Mucosa of stomach (tissue), 1 donor: ENCODE data around the gene ADORA2B.

ENCODE experiments used
- H3K27me3 ChIP-seq: one replicate; pipeline ENCODE4 v1.7.0; 2013; ENCODE audit warnings: mild to moderate bottlenecking, low read length; ENCODE audit not compliant: control insufficient read depth, insufficient read depth
- H3K36me3 ChIP-seq: one replicate; pipeline ENCODE4 v1.7.0; 2013; ENCODE audit warnings: low read length; ENCODE audit not compliant: control insufficient read depth, insufficient read depth
- H3K4me1 ChIP-seq: one replicate; pipeline ENCODE4 v1.7.0; 2013; ENCODE audit warnings: mild to moderate bottlenecking, low read length; ENCODE audit not compliant: control insufficient read depth, insufficient read depth
- H3K4me3 ChIP-seq: one replicate; pipeline ENCODE4 v1.7.0; 2013; ENCODE audit warnings: low read length
- H3K9ac ChIP-seq: one replicate; pipeline ENCODE4 v1.7.0; 2013; ENCODE audit warnings: mild to moderate bottlenecking, low read length, moderate library complexity
- H3K9me3 ChIP-seq: one replicate; pipeline ENCODE4 v1.7.0; 2013; ENCODE audit warnings: mild to moderate bottlenecking, low read length, moderate library complexity; ENCODE audit not compliant: control insufficient read depth
- donor health status: Pancreatic carcinoma.

Gene ADORA2B

DNA sequence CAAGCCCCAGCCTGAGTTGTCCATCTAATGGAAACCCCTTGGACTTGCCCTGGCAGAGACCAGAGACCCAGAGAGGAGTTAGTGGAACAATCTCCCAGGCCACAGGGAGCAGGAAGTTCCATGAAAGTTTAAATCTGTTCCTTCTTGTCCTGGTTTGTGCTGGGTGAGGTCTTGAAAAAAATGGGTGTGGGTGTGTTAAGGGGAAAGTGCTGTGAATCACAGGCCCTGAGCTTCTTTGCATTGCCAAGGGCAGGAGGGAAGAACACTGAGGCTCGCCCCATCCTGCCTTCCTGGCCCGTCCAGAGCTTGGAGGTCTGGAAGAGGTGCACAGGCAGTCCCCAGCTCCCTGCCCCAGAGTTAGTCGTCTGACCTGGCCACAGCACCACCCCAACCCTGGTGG is 2.3 kb downstream of the ADORA2B start:
- H3K27me3 ChIP-seq = peaks cover 24% of the 10 kb centered on the region
- H3K4me3 ChIP-seq = no peak overlapping the region
- H3K9me3 ChIP-seq = no peaks in the 10 kb centered on the region
- H3K4me1 ChIP-seq = peaks cover 39% of the 10 kb centered on the region
- H3K36me3 ChIP-seq = no peaks in the 10 kb centered on the region
- no peak overlapping the region for H3K9ac ChIP-seq

- Histone ChIP-seq H3K4me3 (no peak overlapping the region), H3K4me1 (peaks cover 46% of the 10 kb centered on the region), H3K9me3 (no peaks in the 10 kb centered on the region), H3K36me3 (no peaks in the 10 kb centered on the region), H3K9ac (peak overlapping the region; percentile 18), H3K27me3 (peaks cover 24% of the 10 kb centered on the region)
Observed at GRCh38 chr17:15947976-15948752, 3.2 kb downstream of the ADORA2B start.

GRCh38 chr17:15951368-15952047 is 6.6 kb downstream of the ADORA2B start:
- Histone ChIP-seq H3K36me3 (no peaks in the 10 kb centered on the region), H3K4me1 (peaks cover 33% of the 10 kb centered on the region), H3K9me3 (no peaks in the 10 kb centered on the region), H3K27me3 (no peaks in the 10 kb centered on the region), H3K4me3 (no peak overlapping the region), H3K9ac (no peak overlapping the region)

GRCh38 chr17:15952048-15952532 is 7.2 kb downstream of the ADORA2B start:
- H3K4me3 ChIP-seq = no peak overlapping the region
- no peaks in the 10 kb centered on the region for H3K9me3 ChIP-seq
- no peak overlapping the region for H3K9ac ChIP-seq
- peaks cover 31% of the 10 kb centered on the region for H3K4me1 ChIP-seq
- H3K36me3 ChIP-seq = no peaks in the 10 kb centered on the region
- H3K27me3 ChIP-seq = no peaks in the 10 kb centered on the region

DNA sequence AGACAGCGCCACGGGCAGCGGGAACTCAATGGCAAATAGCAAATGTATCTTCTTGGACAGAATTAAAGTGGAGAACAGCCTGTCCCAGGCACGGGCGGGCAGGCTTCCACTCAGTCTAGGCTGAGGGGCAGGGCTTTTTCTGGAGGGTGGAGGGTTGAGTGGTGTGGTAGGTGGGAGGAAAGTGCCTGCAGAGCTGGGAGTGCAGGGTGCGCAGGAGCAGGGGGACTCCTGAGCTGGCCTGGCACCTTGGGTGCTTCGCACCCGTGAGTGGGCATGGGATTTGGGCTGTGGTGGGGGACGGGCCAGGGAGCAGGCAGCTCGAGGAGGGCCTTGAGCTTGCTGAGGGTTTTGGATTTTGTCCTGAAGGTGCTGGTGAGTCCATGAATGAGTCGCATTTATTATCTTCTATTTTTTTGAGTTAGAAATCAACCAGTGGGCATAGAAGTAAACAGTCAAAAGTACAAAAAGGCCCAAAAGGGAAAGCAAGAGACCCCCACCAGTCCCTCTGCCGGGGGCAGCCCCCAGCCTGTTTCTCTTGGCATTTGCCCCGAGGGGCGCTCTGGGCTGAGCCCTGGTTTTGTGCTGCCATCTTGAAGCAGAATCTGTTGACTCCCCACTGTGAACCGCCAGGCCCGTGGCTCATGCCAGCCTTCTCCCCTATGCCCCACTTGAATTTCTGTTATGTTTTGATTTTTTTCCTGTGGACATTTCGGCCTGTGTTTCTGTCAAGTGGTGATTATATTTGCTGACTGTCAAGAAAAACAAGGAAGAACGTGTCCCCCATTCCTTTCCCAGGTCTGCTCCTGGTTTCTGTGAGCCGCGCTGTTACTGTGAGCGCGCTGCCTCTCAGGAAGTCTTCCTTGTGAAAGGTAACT is 8.2 kb downstream of the ADORA2B start:
- Histone ChIP-seq H3K9me3 (no peaks in the 10 kb centered on the region), H3K4me1 (peaks cover 25% of the 10 kb centered on the region), H3K36me3 (no peaks in the 10 kb centered on the region), H3K4me3 (no peak overlapping the region), H3K27me3 (no peaks in the 10 kb centered on the region), H3K9ac (no peak overlapping the region)

DNA sequence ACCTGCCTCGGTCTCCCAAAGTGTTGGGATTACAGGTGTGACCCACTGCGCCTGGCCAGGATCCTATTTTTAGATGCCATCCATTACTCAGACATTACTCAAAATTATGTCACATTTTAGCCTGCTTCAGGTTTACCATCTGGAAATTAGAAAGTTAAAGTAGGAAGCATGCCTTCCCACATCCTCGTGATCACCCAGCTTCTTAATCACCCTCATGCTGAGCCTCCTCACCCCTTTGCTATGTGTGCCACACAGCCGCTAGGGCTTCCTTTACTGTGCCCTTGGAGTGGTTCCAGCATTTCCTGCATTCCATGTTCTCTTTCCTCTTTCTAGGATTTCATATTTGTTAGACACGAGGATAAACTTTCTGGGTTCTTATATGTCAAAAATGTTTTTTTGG is 9.3 kb downstream of the ADORA2B start:
- H3K4me3 ChIP-seq = no peak overlapping the region
- H3K27me3 ChIP-seq = no peaks in the 10 kb centered on the region
- peaks cover 28% of the 10 kb centered on the region for H3K4me1 ChIP-seq
- no peaks in the 10 kb centered on the region for H3K36me3 ChIP-seq
- H3K9me3 ChIP-seq = no peaks in the 10 kb centered on the region
- H3K9ac ChIP-seq = no peak overlapping the region

GRCh38 chr17:15955793-15956541 is 11.0 kb downstream of the ADORA2B start:
- Histone ChIP-seq H3K27me3 (no peaks in the 10 kb centered on the region), H3K9me3 (no peaks in the 10 kb centered on the region), H3K4me3 (no peak overlapping the region), H3K36me3 (no peaks in the 10 kb centered on the region), H3K9ac (no peak overlapping the region), H3K4me1 (peaks cover 34% of the 10 kb centered on the region)

DNA sequence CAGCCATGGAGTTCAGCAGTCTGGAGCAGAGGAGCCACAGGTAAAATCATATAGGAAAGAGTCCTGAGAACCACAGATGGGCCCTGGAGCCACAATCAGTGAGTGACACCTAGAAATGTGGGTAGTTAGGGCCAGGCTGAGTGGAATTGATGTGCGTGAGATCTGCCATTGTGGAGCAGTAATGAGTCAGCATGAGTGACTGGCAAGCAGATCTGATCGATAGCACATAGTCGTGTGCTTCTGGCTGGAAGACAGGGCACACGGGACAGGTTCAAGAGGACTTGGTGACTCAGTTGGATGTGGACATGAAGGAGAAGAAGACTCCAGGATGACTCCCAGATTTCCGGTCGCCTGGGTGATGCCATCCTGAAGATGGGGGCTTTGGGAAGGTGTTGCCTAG is 12.3 kb downstream of the ADORA2B start:
- Histone ChIP-seq H3K36me3 (no peaks in the 10 kb centered on the region), H3K9me3 (no peaks in the 10 kb centered on the region), H3K27me3 (no peaks in the 10 kb centered on the region), H3K9ac (no peak overlapping the region), H3K4me3 (no peak overlapping the region), H3K4me1 (peaks cover 30% of the 10 kb centered on the region)

- H3K4me3 ChIP-seq = no peak overlapping the region
- no peaks in the 10 kb centered on the region for H3K27me3 ChIP-seq
- no peak overlapping the region for H3K9ac ChIP-seq
- peaks cover 26% of the 10 kb centered on the region for H3K4me1 ChIP-seq
- H3K9me3 ChIP-seq = no peaks in the 10 kb centered on the region
- H3K36me3 ChIP-seq = no peaks in the 10 kb centered on the region
Observed at GRCh38 chr17:15957608-15958307, 12.8 kb downstream of the ADORA2B start.

DNA sequence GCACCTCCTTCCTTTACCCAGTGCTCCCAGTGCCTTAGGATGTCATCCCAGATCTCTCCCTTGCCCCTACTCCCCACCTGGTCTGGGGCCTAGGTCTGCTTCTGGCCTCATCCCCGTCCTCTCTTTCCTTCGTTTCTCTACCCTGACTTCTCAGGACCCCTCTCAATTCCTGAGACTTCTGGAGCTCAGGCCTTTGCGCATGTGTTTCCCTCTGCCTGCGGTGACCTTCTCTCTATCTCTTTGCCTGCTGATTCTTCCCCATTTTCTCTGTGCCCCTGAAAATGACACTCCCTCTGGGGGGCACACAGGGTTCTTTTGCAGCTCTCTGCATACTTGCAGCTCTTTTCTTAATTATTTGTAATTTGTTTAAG is 13.5 kb downstream of the ADORA2B start:
- Histone ChIP-seq H3K4me1 (peaks cover 23% of the 10 kb centered on the region), H3K4me3 (no peak overlapping the region), H3K27me3 (no peaks in the 10 kb centered on the region), H3K36me3 (no peaks in the 10 kb centered on the region), H3K9ac (no peak overlapping the region), H3K9me3 (no peaks in the 10 kb centered on the region)

GRCh38 chr17:15963670-15964110 is 18.8 kb downstream of the ADORA2B start:
- no peaks in the 10 kb centered on the region for H3K36me3 ChIP-seq
- no peaks in the 10 kb centered on the region for H3K9me3 ChIP-seq
- H3K4me1 ChIP-seq = peaks cover 30% of the 10 kb centered on the region
- no peak overlapping the region for H3K4me3 ChIP-seq
- no peak overlapping the region for H3K9ac ChIP-seq
- no peaks in the 10 kb centered on the region for H3K27me3 ChIP-seq
